Left lobe of liver (tissue), 1 donor: ENCODE measurements around the gene USP17L30. TPM values are rescaled to one million over a fixed set of nuclear protein-coding genes. Genes with fewer than 3 reads are reported as not detected.

Source experiments
- total RNA-seq: library from RNA; stranded (reverse); gene quantifications from one replicate; pipeline ENCODE4 v1.2.1, GENCODE V29; 2021
- donor health status: DM: no; HTN: yes; CAD: no.

Gene USP17L30
- total RNA-seq, 1 donor from 2014 or later: not detected

Other genes starting within 250 kb of the USP17L30 start
- gene FAM90A26, start 192.7 kb upstream of the USP17L30 start, total RNA-seq: not detected
- not detected for gene USP17L10, start 152.5 kb upstream of the USP17L30 start, total RNA-seq
- not detected for gene USP17L11, start 147.7 kb upstream of the USP17L30 start, total RNA-seq
- gene USP17L12, start 143.0 kb upstream of the USP17L30 start, total RNA-seq: not detected
- not detected for gene USP17L13, start 138.2 kb upstream of the USP17L30 start, total RNA-seq
- gene USP17L15, start 128.7 kb upstream of the USP17L30 start, total RNA-seq: not detected
- gene USP17L17, start 119.2 kb upstream of the USP17L30 start, total RNA-seq: not detected
- gene USP17L18, start 114.5 kb upstream of the USP17L30 start, total RNA-seq: not detected
- not detected for gene USP17L19, start 109.8 kb upstream of the USP17L30 start, total RNA-seq
- gene USP17L20, start 105.0 kb upstream of the USP17L30 start, total RNA-seq: not detected
- gene USP17L21, start 100.3 kb upstream of the USP17L30 start, total RNA-seq: not detected
- not detected for gene USP17L22, start 95.5 kb upstream of the USP17L30 start, total RNA-seq
- gene USP17L24, start 38.0 kb upstream of the USP17L30 start, total RNA-seq: not detected
- gene USP17L25, start 33.2 kb upstream of the USP17L30 start, total RNA-seq: not detected
- not detected for gene USP17L26, start 28.5 kb upstream of the USP17L30 start, total RNA-seq
- not detected for gene USP17L5, start 23.7 kb upstream of the USP17L30 start, total RNA-seq
- not detected for gene USP17L27, start 19.0 kb upstream of the USP17L30 start, total RNA-seq
- gene USP17L28, start 14.2 kb upstream of the USP17L30 start, total RNA-seq: not detected
- gene USP17L29, start 9.5 kb upstream of the USP17L30 start, total RNA-seq: not detected
- gene DEFB131A, start 81.3 kb downstream of the USP17L30 start, total RNA-seq: not detected